ENCODE results near the gene CDHR2.

DNA sequence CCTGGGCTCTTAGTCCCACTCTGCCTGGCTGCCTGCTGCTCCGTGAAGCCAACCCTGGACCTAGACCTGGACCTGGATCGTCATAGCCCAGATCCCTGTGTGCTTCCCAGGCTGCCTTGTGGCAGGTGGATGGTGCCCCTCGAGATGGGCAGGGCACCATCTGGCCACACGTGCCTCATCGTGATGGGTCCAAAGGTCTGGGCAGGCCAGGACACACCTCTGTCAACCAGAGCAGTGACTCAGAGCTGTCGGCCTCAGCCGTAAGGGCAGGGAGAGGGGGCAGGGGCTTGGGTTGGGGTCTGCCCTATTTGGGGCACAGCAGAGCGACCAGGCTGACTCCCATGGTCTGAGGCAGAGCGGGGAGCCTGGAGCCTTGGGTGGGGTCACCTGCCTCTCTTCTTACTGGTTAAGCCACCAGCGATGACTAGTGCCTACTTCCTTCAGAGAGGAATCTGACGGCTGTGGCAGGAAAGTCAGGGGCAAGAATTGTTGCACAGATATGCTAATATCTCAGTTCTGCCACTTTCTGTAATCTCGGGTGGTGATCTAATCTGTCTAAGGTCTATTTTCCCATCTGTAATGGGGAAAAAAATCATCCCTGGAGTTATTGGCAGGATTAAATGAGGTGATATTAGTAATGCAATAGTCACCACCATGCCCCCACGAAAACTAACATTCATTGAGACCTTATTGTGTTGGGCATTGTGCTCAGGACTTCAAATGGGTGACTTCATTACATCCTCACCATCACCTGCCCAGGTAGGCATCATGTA is 3.2 kb upstream of the CDHR2 start:
- TF ChIP-seq GATA3 (IDR thresholded peaks at IDR 0.05; ENCODE audit: low read depth, low read length) (no peak), GATA2 (IDR thresholded peaks at IDR 0.05; ENCODE audit: low read depth, low read length) (no peak)
